ENCODE measurements around the gene STAB2.

Gene STAB2

DNA sequence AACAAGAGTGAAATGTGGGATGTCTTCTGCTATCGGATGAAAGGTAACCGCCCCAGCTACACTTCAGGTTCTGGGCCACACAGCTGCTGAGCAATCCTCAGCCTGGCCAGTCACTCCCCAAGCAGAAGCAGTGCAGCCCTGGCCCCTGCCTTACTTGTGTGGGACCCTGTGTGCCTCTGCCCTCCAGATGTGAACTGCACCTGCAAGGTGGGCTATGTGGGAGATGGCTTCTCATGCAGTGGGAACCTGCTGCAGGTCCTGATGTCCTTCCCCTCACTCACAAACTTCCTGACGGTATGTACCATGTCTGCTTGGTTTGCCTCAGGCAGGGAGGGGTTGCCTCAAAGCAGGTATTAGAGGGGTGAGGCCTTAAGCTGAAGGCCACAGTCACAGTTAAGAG lies 168.4 kb downstream of the STAB2 start:
- DNase-seq (ENCODE audit: low read depth in 1 of 2, low spot score in 1 of 2), result no peak
- in situ Hi-C loops (cut with HindIII; ENCODE audit: low pct_unique_long_range_greater_than_20kb, low sequenced_read_pairs), result no loop called here
- no peak for TF ChIP-seq JUND (IDR thresholded peaks at IDR 0.05; ENCODE audit: low read depth)

DNA sequence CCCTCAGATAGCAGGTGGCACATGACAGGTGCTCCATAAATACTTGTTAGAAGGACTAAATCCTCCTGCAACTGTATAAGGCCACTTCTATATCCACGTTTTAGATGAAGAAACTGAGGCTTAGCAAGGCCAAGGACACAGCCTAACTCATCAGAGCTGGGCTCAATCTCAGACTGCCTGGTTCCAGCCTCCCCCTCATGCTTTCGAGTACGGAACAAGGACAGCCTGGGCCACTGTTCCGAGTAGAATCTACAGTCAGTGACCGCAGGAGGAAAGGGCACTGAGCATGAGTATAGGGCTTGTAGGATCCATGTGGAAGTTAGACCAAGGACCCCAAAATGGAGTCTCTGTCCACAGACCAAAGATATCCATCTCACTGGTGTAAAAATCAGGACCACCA lies 169.4 kb downstream of the STAB2 start:
- DNase-seq (ENCODE audit: low read depth in 1 of 2, low spot score in 1 of 2), result no peak
- TF ChIP-seq JUND (IDR thresholded peaks at IDR 0.05; ENCODE audit: low read depth), result no peak
- in situ Hi-C loops (cut with HindIII; ENCODE audit: low pct_unique_long_range_greater_than_20kb, low sequenced_read_pairs), result no loop called here

DNA sequence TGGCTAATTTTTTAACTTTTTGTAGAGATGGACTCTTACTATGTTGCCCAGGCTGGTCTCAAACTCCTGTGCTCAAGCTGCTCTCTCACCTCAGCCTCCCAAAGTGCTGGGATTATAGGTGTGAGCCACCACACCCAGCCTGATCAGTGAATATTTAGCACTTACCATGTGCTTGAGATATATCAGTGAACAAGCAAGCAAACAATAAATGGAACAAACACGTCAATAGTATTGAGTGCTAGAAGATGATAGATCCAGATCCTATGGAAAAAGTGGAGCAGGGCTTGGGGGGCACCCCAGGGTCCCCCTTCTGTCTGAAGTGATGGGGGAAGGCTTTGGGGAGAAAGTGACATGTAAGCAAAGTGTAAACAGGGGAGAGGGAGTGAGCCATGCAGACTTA lies 170.2 kb downstream of the STAB2 start:
- no peak for DNase-seq (ENCODE audit: low read depth in 1 of 2, low spot score in 1 of 2)

DNA sequence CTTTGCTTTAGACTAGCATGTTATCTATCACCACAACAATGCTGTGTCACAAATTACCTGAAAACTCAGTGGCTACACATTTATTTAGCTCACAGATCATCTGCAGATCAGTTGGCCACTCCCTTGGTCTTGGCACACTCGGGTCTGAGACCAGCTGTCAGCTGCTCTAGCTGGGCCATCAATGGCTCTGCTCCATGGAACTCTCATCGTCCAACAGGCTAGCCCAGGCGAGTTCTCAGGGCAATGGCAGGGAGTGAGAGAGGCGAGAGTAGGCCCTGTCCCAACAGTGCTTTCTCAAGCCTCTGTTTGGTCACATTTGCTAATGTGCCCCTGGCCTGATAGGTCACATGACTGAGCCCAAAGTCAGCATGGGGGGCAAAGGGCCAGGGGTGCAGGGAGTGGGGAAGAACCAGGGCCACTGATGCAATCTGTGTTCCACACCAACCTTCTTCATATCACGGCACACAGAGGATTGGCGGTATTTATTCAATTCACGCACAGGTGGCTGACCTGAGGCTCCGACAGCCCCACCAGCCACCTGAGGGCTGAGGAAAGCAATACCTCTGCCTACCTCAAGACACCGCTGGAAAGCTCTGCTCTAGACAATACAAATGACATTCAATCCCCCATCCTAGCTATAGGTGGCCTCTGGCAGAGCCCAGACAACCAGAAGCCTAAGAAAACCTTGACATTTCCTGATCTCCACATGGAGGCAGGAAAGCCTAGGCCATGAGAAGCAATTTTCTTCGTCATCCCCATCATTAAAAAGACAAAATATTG lies 171.4 kb downstream of the STAB2 start:
- DNase-seq (ENCODE audit: low read depth in 1 of 2, low spot score in 1 of 2), result no peak
- in situ Hi-C loops (cut with HindIII; ENCODE audit: low pct_unique_long_range_greater_than_20kb, low sequenced_read_pairs), result no loop called here
- TF ChIP-seq JUND (IDR thresholded peaks at IDR 0.05; ENCODE audit: low read depth), result no peak

More for the DNA sequence above, 170.2 kb downstream of the STAB2 start:
- in situ Hi-C loops (cut with HindIII; ENCODE audit: low pct_unique_long_range_greater_than_20kb, low sequenced_read_pairs), result no loop called here
- no peak for TF ChIP-seq JUND (IDR thresholded peaks at IDR 0.05; ENCODE audit: low read depth)

DNA sequence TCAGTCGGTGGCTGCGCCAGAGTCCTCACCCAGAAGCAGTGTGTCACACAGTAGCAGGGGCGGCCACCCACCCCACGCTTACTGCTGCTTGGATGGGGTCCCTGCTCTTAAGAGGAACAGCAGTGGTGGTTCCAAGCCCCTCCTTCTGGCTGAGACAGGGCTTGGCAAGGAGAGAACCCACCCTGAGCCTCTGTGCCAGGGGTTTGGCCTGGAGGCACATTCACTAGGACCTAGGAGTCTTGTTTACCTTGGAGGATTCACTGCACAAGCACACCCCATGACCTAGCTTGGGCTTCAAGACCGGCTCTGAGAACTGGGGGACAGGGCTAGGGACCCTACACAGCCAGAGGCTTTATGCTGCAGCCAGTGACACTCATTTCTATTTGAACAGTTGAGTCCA lies 175.4 kb downstream of the STAB2 start:
- no peak for DNase-seq (ENCODE audit: low read depth in 1 of 2, low spot score in 1 of 2)
- TF ChIP-seq JUND (IDR thresholded peaks at IDR 0.05; ENCODE audit: low read depth), result no peak
- in situ Hi-C loops (cut with HindIII; ENCODE audit: low pct_unique_long_range_greater_than_20kb, low sequenced_read_pairs), result no loop called here

DNA sequence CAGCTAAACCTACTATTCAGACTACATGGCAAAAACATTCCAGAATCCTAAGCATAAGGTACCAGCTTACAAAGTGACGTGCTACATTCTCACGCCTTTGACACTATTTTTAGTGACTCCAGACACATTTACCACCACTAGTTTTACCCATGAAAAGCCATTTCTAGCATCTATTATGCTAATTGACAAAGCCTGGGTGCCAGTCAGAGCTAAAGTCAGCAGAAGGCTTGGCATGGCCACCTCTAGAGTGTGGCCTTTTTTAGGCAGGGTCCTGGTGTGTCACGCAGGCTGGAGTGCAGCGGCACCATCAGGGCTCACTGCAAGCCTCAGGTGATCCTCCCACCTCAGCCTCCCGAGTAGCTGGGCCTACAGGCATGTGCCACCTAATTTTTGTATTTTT lies 178.2 kb downstream of the STAB2 start:
- TF ChIP-seq JUND (IDR thresholded peaks at IDR 0.05; ENCODE audit: low read depth), result no peak
- in situ Hi-C loops (cut with HindIII; ENCODE audit: low pct_unique_long_range_greater_than_20kb, low sequenced_read_pairs), result no loop called here
- DNase-seq (ENCODE audit: low read depth in 1 of 2, low spot score in 1 of 2), result no peak

DNA sequence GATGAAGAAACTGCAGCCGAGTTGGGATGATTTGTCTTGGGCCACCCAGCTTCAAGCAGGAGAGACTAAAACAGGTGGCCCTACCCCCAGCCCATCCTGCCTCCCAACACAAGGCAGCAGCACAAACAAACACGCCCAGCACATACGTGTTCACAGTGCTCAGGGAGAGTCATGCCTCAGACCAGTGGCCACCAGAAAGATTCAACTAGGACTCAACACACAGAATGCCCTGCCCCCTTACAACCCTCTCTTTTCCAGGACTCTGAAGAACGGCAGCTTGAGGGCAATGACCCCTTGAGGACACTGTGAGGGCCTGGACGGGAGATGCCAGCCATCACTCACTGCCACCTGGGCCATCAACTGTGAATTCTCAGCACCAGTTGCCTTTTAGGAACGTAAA lies 179.0 kb downstream of the STAB2 start:
- in situ Hi-C loops (cut with HindIII; ENCODE audit: low pct_unique_long_range_greater_than_20kb, low sequenced_read_pairs), result no loop called here

DNA sequence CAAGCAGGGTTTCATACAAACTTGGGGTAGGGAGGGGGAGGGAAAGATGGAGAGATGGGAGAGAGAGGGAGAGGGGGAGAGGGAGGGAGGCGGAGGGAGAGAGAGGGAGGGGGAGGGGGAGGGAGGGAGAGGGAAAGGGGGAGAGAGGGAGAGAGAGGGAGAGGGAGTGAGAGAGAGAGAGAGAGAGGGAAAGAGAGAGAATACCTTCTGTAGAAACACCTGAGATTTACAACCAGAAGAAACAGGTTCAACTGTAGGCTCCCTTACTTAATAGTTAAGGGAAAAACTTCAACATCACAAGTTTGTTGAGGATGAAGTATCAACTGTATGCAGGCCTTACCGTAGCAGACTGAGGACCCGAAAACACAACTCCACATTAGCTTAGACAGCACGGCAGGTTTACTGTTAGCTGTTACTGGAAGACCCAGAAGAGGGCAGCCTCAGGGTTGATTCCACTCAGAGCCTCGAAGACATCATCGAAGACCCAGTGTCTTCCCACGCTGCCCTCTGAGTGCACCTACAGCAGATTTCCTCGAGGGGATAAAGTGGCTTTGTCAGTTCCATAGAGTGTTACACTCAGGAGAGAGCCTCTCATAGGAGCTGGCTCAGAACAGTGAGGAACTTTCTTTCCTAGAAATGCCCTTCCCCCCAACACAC lies 181.5 kb downstream of the STAB2 start:
- peak in 1 of 2 experiments; percentile 50 for DNase-seq (ENCODE audit: low read depth in 1 of 2, low spot score in 1 of 2)
- TF ChIP-seq JUND (IDR thresholded peaks at IDR 0.05; ENCODE audit: low read depth), result no peak
- in situ Hi-C loops (cut with HindIII; ENCODE audit: low pct_unique_long_range_greater_than_20kb, low sequenced_read_pairs), result no loop called here

More for the DNA sequence above, 179.0 kb downstream of the STAB2 start:
- no peak for DNase-seq (ENCODE audit: low read depth in 1 of 2, low spot score in 1 of 2)
- TF ChIP-seq JUND (IDR thresholded peaks at IDR 0.05; ENCODE audit: low read depth), result no peak

DNA sequence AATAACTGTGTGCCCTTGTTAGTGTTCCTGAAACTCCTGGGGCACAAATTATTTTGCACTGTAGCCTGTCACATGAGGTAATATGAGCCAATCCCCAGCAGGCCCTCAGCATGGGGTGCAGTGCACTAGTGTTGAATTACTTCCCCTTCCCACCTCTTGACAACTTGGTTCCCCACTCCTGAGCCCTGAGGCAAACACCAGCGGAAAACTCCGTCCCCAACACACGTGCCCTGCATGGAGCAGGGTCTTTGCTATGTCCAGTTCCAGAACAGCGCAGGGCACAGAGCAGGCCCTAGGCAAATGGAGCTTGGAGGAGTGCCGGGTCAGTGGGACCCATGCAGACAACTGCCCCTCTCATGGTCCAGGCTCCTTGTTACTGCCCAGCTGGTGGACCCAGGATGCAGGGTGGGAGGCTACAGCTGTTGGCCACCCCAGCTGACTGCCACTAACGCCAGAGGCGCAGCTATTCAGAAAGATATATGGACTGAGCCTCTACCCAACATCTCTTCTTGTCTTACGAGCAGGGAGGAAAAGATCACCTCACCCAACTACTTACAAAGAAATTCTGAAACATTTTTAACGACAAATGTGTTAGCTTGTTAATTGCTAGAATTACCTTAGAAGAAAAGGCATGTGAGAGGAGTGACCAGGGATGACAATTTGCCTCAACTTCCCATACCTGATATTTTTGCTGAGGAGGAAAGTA lies 182.3 kb downstream of the STAB2 start:
- TF ChIP-seq JUND (IDR thresholded peaks at IDR 0.05; ENCODE audit: low read depth), result no peak
- no peak for DNase-seq (ENCODE audit: low read depth in 1 of 2, low spot score in 1 of 2)
- in situ Hi-C loops (cut with HindIII; ENCODE audit: low pct_unique_long_range_greater_than_20kb, low sequenced_read_pairs), result no loop called here

DNA sequence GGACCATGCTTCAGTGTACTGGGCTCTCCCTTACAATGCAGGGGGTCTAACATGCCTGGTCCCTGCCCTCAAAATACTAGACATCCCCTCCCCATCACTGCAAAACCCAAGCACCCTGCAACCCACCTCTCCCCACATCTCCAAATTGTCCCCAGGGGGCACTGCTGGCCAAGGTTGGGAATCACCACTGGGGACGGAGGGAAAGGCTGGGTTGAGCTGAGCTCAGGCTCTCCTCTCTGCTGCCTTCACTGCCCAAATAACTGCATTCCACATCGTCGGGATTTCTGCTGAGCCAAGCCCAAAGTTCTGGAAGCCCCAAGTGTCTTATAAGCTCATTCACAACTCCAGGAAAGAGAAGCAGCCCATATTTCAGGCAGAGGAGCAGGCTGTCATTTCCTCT lies 184.4 kb downstream of the STAB2 start:
- in situ Hi-C loops (cut with HindIII; ENCODE audit: low pct_unique_long_range_greater_than_20kb, low sequenced_read_pairs), result no loop called here
- peak in 1 of 2 experiments; percentile 60 for DNase-seq (ENCODE audit: low read depth in 1 of 2, low spot score in 1 of 2)

DNA sequence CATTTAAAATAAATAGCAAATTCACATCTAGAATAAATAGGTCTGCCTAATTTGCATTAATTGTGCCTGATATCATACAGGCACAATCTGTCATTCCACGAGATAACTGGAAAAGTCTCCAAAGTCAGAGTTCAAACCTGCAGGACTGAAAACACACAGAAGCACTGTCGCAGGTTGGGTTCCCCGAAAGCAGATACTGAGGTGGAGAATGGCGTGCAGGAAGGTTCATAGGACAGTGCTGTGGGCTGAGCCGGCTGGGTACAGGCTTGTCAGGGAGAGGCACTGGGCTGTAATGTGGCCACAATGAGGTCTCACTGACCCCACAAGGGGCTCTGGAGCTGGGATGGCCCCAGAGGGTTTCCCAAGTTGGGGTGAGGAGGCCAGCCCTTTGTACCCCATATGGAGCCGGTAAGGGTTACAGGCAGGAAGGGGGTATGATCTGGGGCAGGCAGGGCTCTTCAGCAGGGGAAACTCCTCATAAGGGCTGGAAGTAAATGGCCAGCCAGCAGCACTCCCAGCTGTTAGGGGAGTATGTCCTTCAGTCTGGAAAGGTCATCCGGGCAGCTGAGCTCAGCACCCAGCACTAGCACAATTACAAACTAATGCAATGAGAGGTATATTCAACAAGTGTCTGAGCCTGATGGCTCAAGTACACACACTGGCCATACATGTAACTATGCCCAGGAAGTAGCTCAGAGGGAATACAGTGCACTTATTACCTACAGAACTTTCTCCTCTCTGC lies 185.5 kb downstream of the STAB2 start:
- in situ Hi-C loops (cut with HindIII; ENCODE audit: low pct_unique_long_range_greater_than_20kb, low sequenced_read_pairs), result no loop called here
- TF ChIP-seq JUND (IDR thresholded peaks at IDR 0.05; ENCODE audit: low read depth), result no peak
- no peak for DNase-seq (ENCODE audit: low read depth in 1 of 2, low spot score in 1 of 2)

More for the DNA sequence above, 184.4 kb downstream of the STAB2 start:
- no peak for TF ChIP-seq JUND (IDR thresholded peaks at IDR 0.05; ENCODE audit: low read depth)

DNA sequence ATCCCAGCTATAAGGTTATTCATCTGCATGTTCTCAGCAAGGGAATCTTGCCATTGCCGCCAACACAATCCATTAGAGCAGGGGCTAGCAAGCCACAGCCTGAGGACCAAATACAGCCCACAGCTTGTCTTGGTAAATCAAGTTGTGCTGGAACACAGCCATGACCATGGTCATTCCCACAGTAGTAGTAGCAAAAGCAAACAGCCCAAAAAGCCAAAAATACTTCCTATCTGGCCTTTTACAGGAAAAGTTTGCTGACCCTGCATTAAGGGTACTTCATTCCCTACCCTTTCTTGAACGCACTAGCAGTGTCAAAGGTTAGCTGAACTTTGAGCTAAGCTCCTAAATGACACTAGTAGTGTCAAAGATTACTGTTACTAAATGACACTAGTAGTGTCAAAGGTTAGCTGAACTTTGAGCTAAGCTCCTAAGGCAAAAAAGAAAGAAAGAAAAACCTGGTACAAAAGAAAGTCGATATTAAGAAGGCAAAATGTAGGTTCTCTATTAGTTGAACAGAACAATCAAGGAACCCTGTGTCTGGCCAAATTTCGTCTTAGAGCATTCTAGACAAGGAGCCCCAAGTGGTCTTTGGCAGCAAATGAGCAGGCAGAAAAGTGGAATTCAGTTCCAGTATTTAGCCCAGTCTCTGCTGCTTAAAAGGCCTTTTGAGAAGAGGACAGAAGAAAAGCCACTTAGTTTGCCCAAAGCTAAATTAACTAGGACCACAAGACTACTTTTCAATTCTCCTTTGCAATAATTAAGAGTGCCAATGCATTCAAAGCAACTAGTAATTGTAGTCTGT lies 186.2 kb downstream of the STAB2 start:
- in situ Hi-C loops (cut with HindIII; ENCODE audit: low pct_unique_long_range_greater_than_20kb, low sequenced_read_pairs), result no loop called here
- no peak for DNase-seq (ENCODE audit: low read depth in 1 of 2, low spot score in 1 of 2)
- no peak for TF ChIP-seq JUND (IDR thresholded peaks at IDR 0.05; ENCODE audit: low read depth)

Measured in T47D (cell line).